GM12875 (cell line): ENCODE measurements around the gene ZNF541.
"Not testable (repeated sequence)": the region's sequence is repeated elsewhere in the genome, so short reads cannot be mapped to it uniquely, and the experiment has no call there.

Source experiments
- H3K4me3 ChIP-seq: one replicate; pipeline ENCODE4 v1.5.1; 2011; ENCODE audit warnings: low read depth, low read length, control low read depth
- TF ChIP-seq, protein P1 (sequence below): IDR thresholded peaks from 2 replicates; pipeline ENCODE4 v1.5.1; 2011; ENCODE audit warnings: low read depth, mild to moderate bottlenecking, control low read depth, inconsistent platforms, low read length, moderate library complexity, borderline replicate concordance; ENCODE audit not compliant: insufficient read depth

The ZNF541 gene

DNA sequence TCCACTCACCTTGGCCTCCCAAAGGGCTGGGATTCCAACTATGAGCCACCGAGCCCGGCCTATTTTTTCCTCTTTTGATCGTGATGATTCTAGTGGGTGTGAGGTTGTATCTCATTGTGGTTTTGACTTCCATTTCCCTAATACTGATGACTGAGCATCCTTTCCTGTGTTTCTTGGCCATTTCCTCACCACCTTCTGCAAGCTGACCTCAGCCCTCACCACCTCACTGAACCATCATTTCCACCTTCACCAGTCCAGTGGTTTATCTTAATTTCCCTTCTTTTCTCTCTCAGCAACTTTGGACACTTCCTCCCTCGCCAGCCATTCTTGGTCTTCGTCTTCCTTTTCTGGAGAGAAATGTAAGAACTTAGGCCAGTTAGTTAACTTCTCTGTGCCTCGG is 23.0 kb upstream of the ZNF541 start:
- TF ChIP-seq, protein P1, sequence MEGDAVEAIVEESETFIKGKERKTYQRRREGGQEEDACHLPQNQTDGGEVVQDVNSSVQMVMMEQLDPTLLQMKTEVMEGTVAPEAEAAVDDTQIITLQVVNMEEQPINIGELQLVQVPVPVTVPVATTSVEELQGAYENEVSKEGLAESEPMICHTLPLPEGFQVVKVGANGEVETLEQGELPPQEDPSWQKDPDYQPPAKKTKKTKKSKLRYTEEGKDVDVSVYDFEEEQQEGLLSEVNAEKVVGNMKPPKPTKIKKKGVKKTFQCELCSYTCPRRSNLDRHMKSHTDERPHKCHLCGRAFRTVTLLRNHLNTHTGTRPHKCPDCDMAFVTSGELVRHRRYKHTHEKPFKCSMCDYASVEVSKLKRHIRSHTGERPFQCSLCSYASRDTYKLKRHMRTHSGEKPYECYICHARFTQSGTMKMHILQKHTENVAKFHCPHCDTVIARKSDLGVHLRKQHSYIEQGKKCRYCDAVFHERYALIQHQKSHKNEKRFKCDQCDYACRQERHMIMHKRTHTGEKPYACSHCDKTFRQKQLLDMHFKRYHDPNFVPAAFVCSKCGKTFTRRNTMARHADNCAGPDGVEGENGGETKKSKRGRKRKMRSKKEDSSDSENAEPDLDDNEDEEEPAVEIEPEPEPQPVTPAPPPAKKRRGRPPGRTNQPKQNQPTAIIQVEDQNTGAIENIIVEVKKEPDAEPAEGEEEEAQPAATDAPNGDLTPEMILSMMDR: no peak
- H3K4me3 ChIP-seq: no peak overlapping the region

DNA sequence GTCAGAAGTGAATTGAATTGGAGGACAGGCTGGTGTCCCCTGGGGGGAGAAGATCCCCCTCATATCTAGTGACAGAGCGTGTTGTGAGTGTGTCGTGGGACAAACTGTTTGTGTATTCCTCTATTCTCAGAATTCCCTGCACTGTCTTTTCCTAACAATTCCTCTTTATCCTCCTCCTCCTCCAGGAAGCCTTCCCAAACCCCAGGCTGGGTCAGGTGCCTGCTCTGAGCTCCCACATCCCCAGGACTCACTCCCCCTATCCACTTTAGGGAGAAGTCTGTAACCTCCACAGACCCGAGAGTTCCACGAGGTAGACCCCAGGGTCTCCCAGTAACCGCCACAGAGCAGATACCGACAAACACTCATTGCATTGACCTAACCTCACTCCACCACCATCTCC is 20.9 kb upstream of the ZNF541 start:
- H3K4me3 ChIP-seq: no peak overlapping the region
- TF ChIP-seq, protein P1: no peak

DNA sequence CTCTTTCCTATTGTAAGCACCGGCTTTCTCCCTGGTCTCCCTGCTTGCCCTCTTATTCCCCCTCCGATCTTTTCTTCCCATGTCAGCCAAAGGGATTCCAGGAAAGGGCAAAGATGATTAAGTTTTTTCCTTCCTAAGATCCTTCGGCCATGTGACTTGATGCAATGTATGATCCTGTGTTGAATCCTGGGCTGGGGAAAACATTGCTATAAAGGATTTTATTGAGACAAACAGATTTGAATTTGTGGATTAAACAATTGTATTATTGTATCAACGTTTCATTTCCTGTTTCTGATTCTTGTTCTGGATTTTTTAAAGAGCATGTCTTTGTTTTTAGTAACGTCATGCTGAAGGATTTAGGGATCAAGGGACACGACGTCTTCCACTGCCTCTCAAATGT is 16.9 kb upstream of the ZNF541 start:
- TF ChIP-seq, protein P1: no peak
- no peak overlapping the region for H3K4me3 ChIP-seq

DNA sequence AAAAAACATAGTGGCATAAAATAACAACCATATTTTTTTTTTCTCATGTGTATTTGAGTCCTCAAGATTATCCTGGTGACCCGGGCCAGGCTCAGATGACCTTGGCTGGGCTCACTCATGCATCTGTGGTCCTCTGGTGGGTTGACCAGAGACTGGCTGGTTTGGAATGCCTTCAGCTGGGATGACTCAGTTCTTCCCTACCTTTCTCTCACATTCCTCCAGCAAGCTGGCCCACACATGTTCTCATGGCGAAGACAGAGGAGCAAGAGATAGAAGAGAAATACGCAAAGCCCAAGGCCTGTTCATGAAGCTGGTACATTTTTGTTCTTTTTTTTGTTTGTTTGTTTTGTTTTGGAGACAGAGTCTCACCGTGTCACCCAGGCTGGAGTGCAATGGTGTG is 14.3 kb upstream of the ZNF541 start:
- no peak overlapping the region for H3K4me3 ChIP-seq
- TF ChIP-seq, protein P1: no peak

DNA sequence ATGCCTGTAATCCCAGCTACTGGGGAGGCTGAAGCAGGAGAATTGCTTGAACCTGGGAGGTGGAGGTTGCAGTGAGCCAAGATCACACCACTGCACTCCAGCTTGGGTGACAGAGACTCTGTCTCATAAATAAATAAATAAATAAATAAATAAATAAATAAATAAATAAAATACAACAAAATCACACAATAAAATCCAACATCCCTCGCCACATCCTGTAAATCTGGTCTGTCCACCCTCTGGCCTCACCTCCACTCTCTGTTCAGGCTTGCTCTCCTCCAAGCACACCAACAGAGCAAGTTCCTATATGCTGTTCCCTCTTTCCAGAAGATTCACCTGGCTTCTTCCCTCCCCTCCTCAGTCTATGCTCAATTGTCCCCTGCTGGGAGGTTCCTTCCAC is 10.2 kb upstream of the ZNF541 start:
- not testable (repeated sequence) for H3K4me3 ChIP-seq

DNA sequence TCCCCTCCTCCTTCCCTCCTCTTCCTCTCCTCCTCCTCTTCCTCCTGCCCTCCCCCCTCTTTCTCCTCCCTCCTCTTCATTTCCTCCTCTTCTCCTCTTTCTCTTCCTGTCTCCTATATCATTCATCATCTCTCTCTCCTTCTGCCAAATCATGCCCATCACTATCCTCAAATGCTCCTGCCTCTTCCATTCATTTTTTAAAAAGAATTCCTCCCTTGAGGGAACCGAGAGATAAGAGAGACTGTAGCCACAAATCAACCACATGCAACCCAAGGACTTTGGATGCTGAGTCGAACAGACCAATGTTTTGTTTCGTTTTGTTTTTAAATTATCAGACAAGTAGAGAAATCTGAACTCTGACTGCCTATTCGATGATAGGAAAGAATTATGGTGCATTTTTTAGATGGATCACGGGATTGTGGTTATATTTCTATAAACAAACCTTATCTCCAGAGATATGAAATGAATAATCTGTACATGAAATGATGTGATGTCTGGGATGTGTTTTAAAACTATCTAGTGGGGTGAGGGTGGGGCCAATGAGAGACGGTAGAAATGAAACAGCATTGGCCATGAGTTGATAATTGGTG is 9.5 kb upstream of the ZNF541 start:
- TF ChIP-seq, protein P1: no peak
- no peak overlapping the region for H3K4me3 ChIP-seq

DNA sequence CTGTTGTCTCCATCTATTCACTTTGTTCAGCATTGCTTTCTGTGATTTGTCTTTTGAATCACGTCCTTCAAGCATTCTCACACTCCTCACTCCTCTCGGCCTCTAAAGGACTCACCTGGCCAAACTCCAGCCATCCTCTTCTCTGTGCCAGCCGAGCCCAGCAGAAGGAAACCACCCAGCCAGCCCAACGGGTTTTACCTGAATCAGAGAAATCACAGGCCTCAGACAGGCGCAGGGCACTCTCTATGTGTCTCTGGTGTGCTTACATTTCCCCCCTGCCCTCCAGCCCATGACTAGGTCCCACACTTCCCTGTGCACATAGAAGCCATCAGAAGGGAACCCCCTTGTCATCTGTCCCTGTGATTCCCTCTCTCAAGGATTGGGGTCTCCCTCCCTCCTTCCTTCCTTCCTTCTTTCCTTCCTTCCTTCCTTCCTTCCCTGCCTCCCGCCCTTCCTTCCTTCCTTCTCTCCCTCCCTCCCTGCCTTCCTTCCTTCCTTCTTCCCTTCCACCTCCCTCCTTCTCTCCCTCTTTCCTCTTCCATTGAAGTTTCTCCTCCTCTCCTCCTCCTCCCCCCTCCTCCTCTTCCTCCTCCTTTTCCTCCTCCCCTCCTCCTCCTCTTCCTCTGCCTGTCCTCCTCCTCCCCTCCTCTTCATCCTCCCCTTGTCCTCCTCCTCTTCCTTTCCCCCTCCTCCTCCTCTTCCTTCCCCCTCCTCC is 8.8 kb upstream of the ZNF541 start:
- TF ChIP-seq, protein P1: no peak
- no peak overlapping the region for H3K4me3 ChIP-seq
